Medulla oblongata (tissue), 1 donor: ENCODE measurements around the gene RASA1.

ENCODE experiments used
- DNase-seq: peaks from one replicate; pipeline ENCODE4 v3.0.0-alpha.2; 2015; ENCODE audit errors: extremely low spot score

The RASA1 gene

GRCh38 chr5:87361031-87361445 is 93.4 kb downstream of the RASA1 start:
- DNase-seq = no peak

- no peak for DNase-seq
Measured at GRCh38 chr5:87361536-87362213, 94.0 kb downstream of the RASA1 start.

- DNase-seq = no peak
Measured at GRCh38 chr5:87367243-87367642, 99.6 kb downstream of the RASA1 start.

GRCh38 chr5:87368601-87369000 is 100.9 kb downstream of the RASA1 start:
- no peak for DNase-seq

GRCh38 chr5:87369431-87369830 is 101.7 kb downstream of the RASA1 start:
- DNase-seq = no peak

- no peak for DNase-seq
Measured at GRCh38 chr5:87372705-87373104, 105.0 kb downstream of the RASA1 start.

GRCh38 chr5:87382224-87382623 is 114.5 kb downstream of the RASA1 start:
- DNase-seq = no peak

GRCh38 chr5:87383216-87383615 is 115.5 kb downstream of the RASA1 start:
- no peak for DNase-seq

- DNase-seq = no peak
Measured at GRCh38 chr5:87385802-87386201, 118.1 kb downstream of the RASA1 start.

- DNase-seq = no peak
Measured at GRCh38 chr5:87388129-87388528, 120.4 kb downstream of the RASA1 start.

GRCh38 chr5:87389296-87390034 is 121.8 kb downstream of the RASA1 start:
- no peak for DNase-seq

- no peak for DNase-seq
Measured at GRCh38 chr5:87390075-87390474, 122.4 kb downstream of the RASA1 start.

- no peak for DNase-seq
Measured at GRCh38 chr5:87390576-87391199, 123.0 kb downstream of the RASA1 start.

- DNase-seq = no peak
Measured at GRCh38 chr5:87392170-87392569, 124.5 kb downstream of the RASA1 start.

GRCh38 chr5:87392801-87393200 is 125.1 kb downstream of the RASA1 start:
- no peak for DNase-seq

GRCh38 chr5:87393331-87393730 is 125.6 kb downstream of the RASA1 start:
- no peak for DNase-seq

GRCh38 chr5:87394411-87395165 is 126.9 kb downstream of the RASA1 start:
- no peak for DNase-seq

GRCh38 chr5:87398981-87399614 is 131.4 kb downstream of the RASA1 start:
- no peak for DNase-seq

- DNase-seq = no peak
Measured at GRCh38 chr5:87399720-87400119, 132.0 kb downstream of the RASA1 start.

- DNase-seq = peak; percentile 34
Measured at GRCh38 chr5:87400305-87400899, 132.7 kb downstream of the RASA1 start.

GRCh38 chr5:87401626-87402025 is 133.9 kb downstream of the RASA1 start:
- no peak for DNase-seq
